Measurements from ENCODE around the gene AGO4.

The AGO4 gene

DNA sequence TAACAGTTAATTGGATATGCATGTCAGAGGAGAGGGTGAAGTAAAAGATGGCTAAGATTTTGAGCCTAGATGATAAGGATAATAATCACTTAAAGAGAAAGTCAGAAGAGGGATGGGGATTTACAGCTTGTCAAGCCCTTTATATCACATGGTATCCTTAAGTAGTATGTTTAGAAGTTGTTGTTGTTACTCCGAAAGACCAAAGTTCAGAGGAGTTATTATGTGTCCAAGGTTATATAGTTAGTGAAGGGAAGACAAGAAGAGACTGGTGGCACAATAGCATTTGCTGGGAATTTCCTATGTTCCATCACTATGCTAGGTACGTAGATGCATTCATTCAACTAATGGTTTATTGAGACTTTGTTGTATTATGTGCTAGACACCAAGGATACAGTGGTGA is 44.4 kb downstream of the AGO4 start:
- no peak for DNase-seq (ENCODE audit: extremely low spot score)
- TF ChIP-seq FOXA1 (IDR thresholded peaks at IDR 0.05) = no peak
- TF ChIP-seq FOXM1 (IDR thresholded peaks at IDR 0.05; ENCODE audit: borderline replicate concordance) = no peak
- no peak for TF ChIP-seq TARDBP (IDR thresholded peaks at IDR 0.05)
- no peak for TF ChIP-seq BHLHE40 (IDR thresholded peaks at IDR 0.05; ENCODE audit: borderline replicate concordance)
- TF ChIP-seq ARNT (IDR thresholded peaks at IDR 0.05) = no peak
- no peak for TF ChIP-seq ZNF384 (IDR thresholded peaks at IDR 0.05)
- TF ChIP-seq, protein P1, sequence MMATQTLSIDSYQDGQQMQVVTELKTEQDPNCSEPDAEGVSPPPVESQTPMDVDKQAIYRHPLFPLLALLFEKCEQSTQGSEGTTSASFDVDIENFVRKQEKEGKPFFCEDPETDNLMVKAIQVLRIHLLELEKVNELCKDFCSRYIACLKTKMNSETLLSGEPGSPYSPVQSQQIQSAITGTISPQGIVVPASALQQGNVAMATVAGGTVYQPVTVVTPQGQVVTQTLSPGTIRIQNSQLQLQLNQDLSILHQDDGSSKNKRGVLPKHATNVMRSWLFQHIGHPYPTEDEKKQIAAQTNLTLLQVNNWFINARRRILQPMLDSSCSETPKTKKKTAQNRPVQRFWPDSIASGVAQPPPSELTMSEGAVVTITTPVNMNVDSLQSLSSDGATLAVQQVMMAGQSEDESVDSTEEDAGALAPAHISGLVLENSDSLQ (IDR thresholded peaks at IDR 0.05) = no peak
- TF ChIP-seq ELF4 (IDR thresholded peaks at IDR 0.05) = no peak
- no peak for TF ChIP-seq CTBP1 (IDR thresholded peaks at IDR 0.05; ENCODE audit: borderline replicate concordance)
- no peak for TF ChIP-seq SUZ12 (IDR thresholded peaks at IDR 0.05)
- TF ChIP-seq L3MBTL2 (conservative IDR thresholded peaks at IDR 0.05) = no peak
- TF ChIP-seq SP1 (IDR thresholded peaks at IDR 0.05) = no peak
- TF ChIP-seq HDGF (IDR thresholded peaks at IDR 0.05; ENCODE audit: borderline replicate concordance) = no peak
- TF ChIP-seq LEF1 (IDR thresholded peaks at IDR 0.05; ENCODE audit: borderline replicate concordance) = no peak
- CTCF ChIA-PET = no interaction called here
- POLR2A ChIA-PET = no interaction called here

DNA sequence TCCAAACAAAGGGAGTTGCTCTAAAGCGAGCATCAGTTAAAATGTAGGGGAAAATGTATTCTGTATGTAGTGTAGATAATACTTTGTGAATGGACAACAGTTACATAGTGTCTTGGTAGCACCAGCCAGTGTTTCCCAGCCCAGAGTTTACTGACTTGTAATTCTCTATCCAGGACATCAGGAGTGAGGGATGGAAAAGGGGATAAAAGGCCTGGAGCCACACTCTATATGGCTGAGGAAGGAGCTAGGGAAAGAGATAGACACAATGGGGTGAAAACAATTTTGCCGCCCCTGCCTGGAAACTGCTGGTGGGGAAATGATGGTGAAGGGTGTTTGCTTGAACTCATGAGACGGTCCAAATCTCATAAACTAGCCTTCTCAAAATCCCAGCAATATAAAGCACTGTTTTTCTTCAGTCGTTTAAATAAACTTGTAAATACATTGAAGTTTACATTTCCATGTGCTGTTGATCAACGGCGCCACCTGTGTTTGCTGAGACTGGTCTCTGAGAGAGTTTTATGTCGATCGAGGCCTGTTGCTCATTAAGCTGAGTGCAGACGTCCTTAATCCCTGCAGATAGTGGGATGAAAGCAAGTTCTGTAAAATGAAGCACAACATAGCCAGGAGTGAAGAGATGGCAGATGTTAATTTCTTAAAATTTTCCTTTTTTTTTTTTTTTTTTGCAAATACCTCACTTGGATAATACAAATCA is 47.3 kb downstream of the AGO4 start:
- DNase-seq (ENCODE audit: extremely low spot score) = no peak
- ChIA-PET CTCF (no interaction called here), POLR2A (no interaction called here)
- no peak for TF ChIP-seq ELF4 (IDR thresholded peaks at IDR 0.05)
- TF ChIP-seq L3MBTL2 (conservative IDR thresholded peaks at IDR 0.05) = no peak
- TF ChIP-seq CTBP1 (IDR thresholded peaks at IDR 0.05; ENCODE audit: borderline replicate concordance) = no peak
- TF ChIP-seq FOXM1 (IDR thresholded peaks at IDR 0.05; ENCODE audit: borderline replicate concordance) = no peak
- no peak for TF ChIP-seq ZNF384 (IDR thresholded peaks at IDR 0.05)
- TF ChIP-seq SP1 (IDR thresholded peaks at IDR 0.05) = no peak
- TF ChIP-seq FOXA1 (IDR thresholded peaks at IDR 0.05) = no peak
- no peak for TF ChIP-seq HDGF (IDR thresholded peaks at IDR 0.05; ENCODE audit: borderline replicate concordance)
- no peak for TF ChIP-seq SUZ12 (IDR thresholded peaks at IDR 0.05)
- TF ChIP-seq BHLHE40 (IDR thresholded peaks at IDR 0.05; ENCODE audit: borderline replicate concordance) = no peak
- no peak for TF ChIP-seq FOXK2 (IDR thresholded peaks at IDR 0.05)
- TF ChIP-seq, protein P1 (IDR thresholded peaks at IDR 0.05) = no peak
- no peak for TF ChIP-seq ARNT (IDR thresholded peaks at IDR 0.05)
- TF ChIP-seq LEF1 (IDR thresholded peaks at IDR 0.05; ENCODE audit: borderline replicate concordance) = no peak

DNA sequence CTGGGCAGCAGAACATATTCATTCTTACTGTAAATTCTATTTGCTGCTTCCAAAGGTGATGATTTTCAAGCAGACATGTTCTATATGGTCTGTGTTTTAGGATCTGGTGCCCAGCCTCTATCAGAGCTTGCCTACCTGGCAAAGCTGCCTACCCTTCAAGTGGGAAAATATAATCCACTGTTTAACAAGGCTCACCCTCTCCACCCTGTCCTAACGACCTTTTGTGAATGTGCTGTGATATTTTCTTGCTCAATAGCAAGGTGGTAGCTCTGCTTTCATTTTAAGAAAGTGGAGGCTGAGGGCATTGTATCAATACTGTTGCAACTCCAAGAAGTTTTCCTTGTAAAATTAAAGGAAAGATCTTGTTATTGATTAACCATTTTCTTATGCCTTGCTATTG is 49.1 kb downstream of the AGO4 start:
- TF ChIP-seq, protein P1 (IDR thresholded peaks at IDR 0.05) = no peak
- TF ChIP-seq ELF4 (IDR thresholded peaks at IDR 0.05) (no peak), HDGF (IDR thresholded peaks at IDR 0.05; ENCODE audit: borderline replicate concordance) (no peak), L3MBTL2 (conservative IDR thresholded peaks at IDR 0.05) (no peak), SUZ12 (IDR thresholded peaks at IDR 0.05) (no peak), FOXK2 (IDR thresholded peaks at IDR 0.05) (no peak), BHLHE40 (IDR thresholded peaks at IDR 0.05; ENCODE audit: borderline replicate concordance) (no peak), FOXM1 (IDR thresholded peaks at IDR 0.05; ENCODE audit: borderline replicate concordance) (no peak), ARNT (IDR thresholded peaks at IDR 0.05) (no peak), LEF1 (IDR thresholded peaks at IDR 0.05; ENCODE audit: borderline replicate concordance) (no peak), ZNF384 (IDR thresholded peaks at IDR 0.05) (no peak), NFRKB (IDR thresholded peaks at IDR 0.05) (no peak), CTBP1 (IDR thresholded peaks at IDR 0.05; ENCODE audit: borderline replicate concordance) (no peak), SP1 (IDR thresholded peaks at IDR 0.05) (no peak), FOXA1 (IDR thresholded peaks at IDR 0.05) (no peak), TARDBP (IDR thresholded peaks at IDR 0.05) (no peak)
- no peak for DNase-seq (ENCODE audit: extremely low spot score)
- ChIA-PET POLR2A (no interaction called here), CTCF (interaction anchor here (1.0 kb wide), 1 partner anchor 229 kb away, joined by 3 read pairs; no protein-coding TSS in a partner anchor)

DNA sequence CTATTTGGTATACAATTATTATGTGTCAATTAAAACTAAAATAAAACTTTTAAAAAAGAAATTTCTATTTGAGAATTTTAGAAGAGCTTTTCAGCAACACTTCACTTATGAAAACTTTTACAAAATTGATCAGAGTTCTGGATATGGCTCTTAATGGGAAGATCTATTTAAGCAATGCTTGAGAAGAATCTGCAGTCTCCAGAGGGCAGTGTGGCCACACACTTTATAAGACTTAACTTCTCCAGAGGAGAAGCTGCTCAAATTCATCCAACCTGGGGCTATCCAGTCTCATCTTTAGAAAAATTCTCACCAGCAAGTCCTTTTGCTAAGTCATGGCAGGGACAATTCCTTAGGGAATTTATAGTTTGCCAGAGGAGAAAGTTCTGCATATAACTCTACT is 50.0 kb downstream of the AGO4 start:
- ChIA-PET POLR2A (interaction anchor here (1.5 kb wide), 1 partner anchor 73 kb away, joined by 4 read pairs; the partner anchor contains the start of gene AGO3), CTCF (no interaction called here)
- DNase-seq (ENCODE audit: extremely low spot score) = no peak
- TF ChIP-seq CTBP1 (IDR thresholded peaks at IDR 0.05; ENCODE audit: borderline replicate concordance) (no peak), TARDBP (IDR thresholded peaks at IDR 0.05) (no peak), ELF4 (IDR thresholded peaks at IDR 0.05) (no peak), FOXA1 (IDR thresholded peaks at IDR 0.05) (no peak), HDGF (IDR thresholded peaks at IDR 0.05; ENCODE audit: borderline replicate concordance) (no peak), FOXK2 (IDR thresholded peaks at IDR 0.05) (no peak), SUZ12 (IDR thresholded peaks at IDR 0.05) (no peak), L3MBTL2 (conservative IDR thresholded peaks at IDR 0.05) (no peak), ZNF384 (IDR thresholded peaks at IDR 0.05) (no peak), NFRKB (IDR thresholded peaks at IDR 0.05) (no peak), ARNT (IDR thresholded peaks at IDR 0.05) (no peak)

DNA sequence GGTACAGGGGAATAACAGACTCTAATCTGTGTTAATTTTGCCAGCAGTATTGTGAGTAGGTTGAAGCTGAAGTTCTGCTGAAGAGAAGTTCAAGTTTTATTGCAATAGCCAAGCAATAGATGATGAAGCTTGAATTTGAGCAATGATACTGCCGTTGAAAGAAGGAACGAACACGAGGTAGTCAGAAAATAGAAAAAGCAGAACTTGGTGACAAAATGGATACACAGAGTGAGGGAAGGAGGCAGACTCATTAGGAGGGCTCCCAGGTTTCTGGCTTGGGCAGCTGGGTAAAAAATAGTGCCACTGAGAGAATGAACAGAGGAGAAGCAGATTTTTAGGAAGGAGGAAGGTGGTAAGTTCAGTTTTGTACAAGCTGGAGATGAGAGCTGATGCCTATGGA is 52.9 kb downstream of the AGO4 start:
- no peak for DNase-seq (ENCODE audit: extremely low spot score)
- no peak for TF ChIP-seq SUZ12 (IDR thresholded peaks at IDR 0.05)
- TF ChIP-seq TARDBP (IDR thresholded peaks at IDR 0.05) = no peak
- no peak for TF ChIP-seq ARNT (IDR thresholded peaks at IDR 0.05)
- TF ChIP-seq ZNF384 (IDR thresholded peaks at IDR 0.05) = no peak
- no peak for TF ChIP-seq FOXM1 (IDR thresholded peaks at IDR 0.05; ENCODE audit: borderline replicate concordance)
- no peak for TF ChIP-seq LEF1 (IDR thresholded peaks at IDR 0.05; ENCODE audit: borderline replicate concordance)
- no peak for TF ChIP-seq FOXA1 (IDR thresholded peaks at IDR 0.05)
- TF ChIP-seq, protein P1 (IDR thresholded peaks at IDR 0.05) = no peak
- no peak for TF ChIP-seq NFRKB (IDR thresholded peaks at IDR 0.05)
- no peak for TF ChIP-seq SP1 (IDR thresholded peaks at IDR 0.05)
- no peak for TF ChIP-seq FOXK2 (IDR thresholded peaks at IDR 0.05)
- no peak for TF ChIP-seq HDGF (IDR thresholded peaks at IDR 0.05; ENCODE audit: borderline replicate concordance)
- no peak for TF ChIP-seq CTBP1 (IDR thresholded peaks at IDR 0.05; ENCODE audit: borderline replicate concordance)
- no peak for TF ChIP-seq ELF4 (IDR thresholded peaks at IDR 0.05)
- TF ChIP-seq BHLHE40 (IDR thresholded peaks at IDR 0.05; ENCODE audit: borderline replicate concordance) = no peak
- TF ChIP-seq L3MBTL2 (conservative IDR thresholded peaks at IDR 0.05) = no peak
- ChIA-PET POLR2A (interaction anchor here (0.6 kb wide), 1 partner anchor 70 kb away, joined by 3 read pairs; the partner anchor contains the start of gene AGO3), CTCF (no interaction called here)
